Esophagus (tissue), 2 donors: ENCODE measurements around the gene CAMK1D. TPM values are rescaled to one million over a fixed set of nuclear protein-coding genes. Genes with fewer than 3 reads are reported as not detected.

ENCODE experiments used
- H3K27ac ChIP-seq, 2 donors: one replicate each; pipeline ENCODE4 v1.5.1; 2013; ENCODE audit warnings: low read depth in 2 of 2, mild to moderate bottlenecking in 2 of 2, inconsistent platforms in 1 of 2, low read length in 1 of 2, moderate library complexity in 1 of 2
- H3K27me3 ChIP-seq, 2 donors: one replicate each; pipeline ENCODE4 v1.6.1; 2013; ENCODE audit warnings: low read length in 2 of 2, control low read depth in 1 of 2, mild to moderate bottlenecking in 1 of 2; ENCODE audit not compliant: insufficient read depth in 2 of 2, control insufficient read depth in 1 of 2
- H3K36me3 ChIP-seq, 2 donors: one replicate each; pipeline ENCODE4 v1.6.1; 2013; ENCODE audit warnings: low read length in 1 of 2; ENCODE audit not compliant: control insufficient read depth in 2 of 2, insufficient read depth in 2 of 2
- H3K4me1 ChIP-seq, 2 donors: one replicate each; pipeline ENCODE4 v1.6.1; 2013; ENCODE audit warnings: low read length in 1 of 2; ENCODE audit not compliant: control insufficient read depth in 2 of 2, insufficient read depth in 2 of 2
- H3K4me3 ChIP-seq, 2 donors: one replicate each; pipeline ENCODE4 v1.5.1; 2013; ENCODE audit warnings: low read length in 2 of 2, mild to moderate bottlenecking in 2 of 2, low read depth in 1 of 2, moderate library complexity in 1 of 2
- H3K9me3 ChIP-seq, 2 donors: one replicate each; pipeline ENCODE4 v1.6.1; 2013; ENCODE audit warnings: mild to moderate bottlenecking in 2 of 2, low read depth in 1 of 2, low read length in 1 of 2, moderate library complexity in 1 of 2; ENCODE audit not compliant: control insufficient read depth in 2 of 2, insufficient read depth in 1 of 2
- WGBS, 2 donors: extraction: QIAGEN DNeasy Blood & Tissue Kit; methylation state at CpG; one replicate each; pipeline ENCODE4 v1.1.7; 2013; 5-methylcytosine and 5-hydroxymethylcytosine counted together
- polyA plus RNA-seq, 2 donors: library from polyadenylated mRNA; stranded (reverse); fragments of 200-250 nt; gene quantifications; one replicate each; pipeline ENCODE4 v1.2.3, GENCODE V29; 2013
- donor health status: healthy with polysubstance abuse.
- donor health status: Bipolar disorder and iron deficiency.

Gene CAMK1D
- polyA plus RNA-seq, 2 donors, result 5.4 to 5.6 TPM

DNA sequence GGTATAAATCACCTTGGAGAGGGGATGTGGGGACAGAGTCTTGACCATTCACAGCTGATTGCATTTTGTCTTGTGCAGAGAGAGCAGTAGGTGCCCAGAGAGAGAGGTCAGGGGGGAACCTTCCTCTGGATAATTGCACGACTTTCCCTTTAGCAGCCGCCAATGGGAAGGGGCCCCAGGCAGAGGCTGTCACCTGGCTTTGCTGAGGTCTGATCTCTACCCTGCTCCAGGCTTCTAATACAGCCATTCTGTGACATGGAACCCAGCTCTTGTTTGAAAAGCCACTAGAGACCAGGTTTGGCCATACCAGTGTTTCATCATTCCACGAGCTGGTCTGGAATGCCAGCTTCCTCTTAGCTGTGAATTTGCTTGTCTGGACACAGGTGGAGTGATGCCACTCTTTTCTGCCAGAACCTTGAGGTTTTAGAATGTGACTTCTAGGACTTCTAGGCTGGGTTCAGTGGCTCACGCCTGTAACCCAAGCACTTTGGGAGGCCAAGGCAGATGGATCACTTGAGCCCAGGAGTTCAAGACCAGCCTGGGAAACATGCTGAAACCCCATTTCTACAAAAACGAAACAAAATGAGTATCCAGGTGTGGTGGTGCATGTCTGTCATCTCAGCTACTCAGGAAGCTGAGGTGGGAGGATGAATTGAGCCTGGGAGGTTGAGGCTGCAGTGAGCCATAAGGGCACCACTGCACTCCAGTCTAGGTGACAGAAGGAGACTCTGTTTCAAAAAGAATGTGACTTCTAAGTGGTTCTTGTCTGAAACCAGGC is 159.9 kb downstream of the CAMK1D start:
- H3K4me3 ChIP-seq, result no peak overlapping the region

DNA sequence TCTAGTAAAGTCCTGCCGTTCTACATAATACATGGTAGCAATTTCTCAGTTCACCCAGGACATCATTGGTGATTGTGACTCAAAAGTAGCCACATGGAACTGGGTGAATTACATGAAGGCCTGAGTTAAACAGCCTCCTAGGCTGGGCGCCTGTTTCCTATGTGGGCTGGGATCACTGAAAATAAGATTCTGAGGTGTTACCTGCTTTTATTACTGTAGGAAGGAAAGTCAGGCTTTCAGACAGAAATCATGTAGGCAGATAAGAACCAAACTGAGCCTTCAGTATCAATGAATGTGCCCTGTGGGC is 160.4 kb downstream of the CAMK1D start:
- Histone ChIP-seq H3K27me3 (no peaks in the 10 kb centered on the region), H3K4me1 (no peaks in the 10 kb centered on the region), H3K4me3 (no peak overlapping the region), H3K27ac (no peak overlapping the region), H3K36me3 (no peaks in the 10 kb centered on the region), H3K9me3 (no peaks in the 10 kb centered on the region)
- 90 to 97% methylated on average over 2 of the region's 2 CpGs for WGBS, 2 donors

More for the DNA sequence above, 159.9 kb downstream of the CAMK1D start:
- H3K4me1 ChIP-seq, result no peaks in the 10 kb centered on the region
- H3K27ac ChIP-seq, result no peak overlapping the region
- no peaks in the 10 kb centered on the region for H3K36me3 ChIP-seq
- no peaks in the 10 kb centered on the region for H3K9me3 ChIP-seq
- H3K27me3 ChIP-seq, result no peaks in the 10 kb centered on the region
- 86 to 88% methylated on average over 5 of the region's 5 CpGs for WGBS, 2 donors

DNA sequence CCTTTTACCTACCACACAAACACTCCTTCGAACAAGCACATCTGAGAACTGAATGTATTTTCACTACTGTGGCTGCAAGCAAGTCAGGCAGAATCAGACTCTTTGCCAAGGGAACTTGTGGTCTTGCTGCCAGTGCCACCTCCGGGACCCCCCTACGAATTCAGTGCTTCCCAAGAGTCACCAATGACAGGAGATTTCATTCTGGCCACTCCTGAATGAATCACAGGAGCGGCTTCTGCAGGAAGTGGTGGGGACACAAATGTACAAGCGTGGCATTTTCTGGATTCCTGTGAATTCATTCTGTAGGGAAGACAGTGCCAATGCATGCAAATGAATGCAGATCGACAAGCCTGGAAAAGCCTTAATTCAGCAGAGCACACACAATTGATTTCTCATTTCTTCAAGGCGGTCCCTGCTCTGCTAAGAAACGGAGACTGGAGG is 161.2 kb downstream of the CAMK1D start:
- Histone ChIP-seq H3K4me1 (no peaks in the 10 kb centered on the region), H3K9me3 (no peaks in the 10 kb centered on the region), H3K36me3 (no peaks in the 10 kb centered on the region), H3K27ac (peak overlapping the region in 1 of 2 donors; percentile 57), H3K27me3 (no peaks in the 10 kb centered on the region), H3K4me3 (no peak overlapping the region)
- 45 to 63% methylated on average over 8 of the region's 8 CpGs for whole genome bisulfite sequencing, 2 donors

DNA sequence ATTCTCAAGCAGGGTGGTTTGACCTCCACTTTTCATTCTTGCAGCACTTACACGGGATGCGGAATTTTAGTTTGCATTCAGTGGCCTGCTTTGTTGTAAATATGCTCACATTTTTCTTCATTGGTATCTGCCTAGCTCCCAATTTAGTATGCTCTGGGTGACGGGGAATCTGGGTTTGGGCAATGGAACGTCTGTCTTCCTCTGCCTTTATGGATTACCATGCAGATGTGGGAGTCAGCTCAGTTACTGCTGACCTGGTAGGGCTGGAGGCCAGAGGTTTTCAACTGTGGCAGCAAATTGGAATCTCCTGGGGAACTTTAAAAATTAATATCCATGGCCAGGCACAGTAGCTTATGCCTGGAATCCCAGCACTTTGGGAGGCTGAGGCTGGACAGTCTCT is 161.6 kb downstream of the CAMK1D start:
- no peak overlapping the region for H3K27ac ChIP-seq
- no peaks in the 10 kb centered on the region for H3K36me3 ChIP-seq
- H3K27me3 ChIP-seq, result no peaks in the 10 kb centered on the region
- H3K4me1 ChIP-seq, result no peaks in the 10 kb centered on the region
- 51 to 72% methylated on average over 4 of the region's 4 CpGs for WGBS, 2 donors
- no peak overlapping the region for H3K4me3 ChIP-seq
- no peaks in the 10 kb centered on the region for H3K9me3 ChIP-seq

DNA sequence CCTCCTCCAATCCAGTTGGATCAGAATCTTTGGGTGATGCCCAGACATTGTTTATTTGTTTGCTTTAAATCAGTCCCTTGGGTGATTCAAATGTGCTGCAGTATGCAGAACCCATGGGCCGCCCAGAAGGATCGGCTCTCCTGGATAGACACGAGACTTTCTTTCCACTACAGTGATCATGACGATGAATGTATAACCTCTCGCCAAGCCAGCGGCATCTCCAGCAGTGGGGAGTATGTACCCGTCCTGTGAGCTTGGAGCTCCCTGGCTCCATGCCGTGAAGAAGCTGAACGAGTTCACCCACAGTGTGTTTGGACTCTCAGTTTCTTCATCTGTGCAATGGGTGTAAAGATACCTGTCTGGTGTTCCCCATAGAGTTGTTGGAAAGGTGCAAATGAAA is 162.3 kb downstream of the CAMK1D start:
- 93 to 95% methylated on average over 9 of the region's 9 CpGs for WGBS, 2 donors
- Histone ChIP-seq H3K4me1 (no peaks in the 10 kb centered on the region), H3K27ac (no peak overlapping the region), H3K36me3 (no peaks in the 10 kb centered on the region), H3K4me3 (no peak overlapping the region), H3K9me3 (no peaks in the 10 kb centered on the region), H3K27me3 (no peaks in the 10 kb centered on the region)

DNA sequence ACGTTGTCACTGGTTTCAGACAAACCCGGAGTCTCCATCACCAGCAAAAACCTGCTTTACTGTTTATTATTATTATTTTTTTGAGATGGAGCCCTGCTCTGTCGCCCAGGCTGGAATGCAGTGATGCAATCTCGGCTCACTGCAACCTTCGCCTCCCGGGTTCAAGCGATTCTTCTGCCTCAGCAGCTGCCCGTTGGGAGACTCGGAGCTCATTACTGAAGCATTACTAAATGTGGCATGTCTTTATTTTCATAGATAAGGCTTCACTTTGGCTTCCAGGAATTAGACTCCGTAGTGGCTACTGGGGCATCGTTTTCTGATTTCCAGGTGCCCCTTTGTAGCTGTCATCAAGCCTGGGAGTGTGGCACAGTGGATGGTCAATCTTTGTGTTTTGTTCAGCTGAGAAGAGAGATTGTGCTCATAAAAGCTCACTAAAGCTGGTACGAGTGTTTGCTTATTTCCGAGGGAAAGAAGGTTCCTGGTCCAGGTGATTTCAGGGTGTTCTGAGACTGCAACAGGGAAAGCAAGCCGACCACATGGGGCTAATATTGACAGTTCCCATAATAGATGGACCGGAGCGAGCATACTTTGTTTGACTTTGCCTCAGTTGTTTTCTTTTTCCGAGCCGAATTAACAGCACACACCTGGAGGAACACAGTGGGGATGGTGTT is 163.1 kb downstream of the CAMK1D start:
- H3K27ac ChIP-seq, result no peak overlapping the region
- 85 to 93% methylated on average over 18 of the region's 18 CpGs for WGBS, 2 donors
- H3K9me3 ChIP-seq, result no peaks in the 10 kb centered on the region
- H3K4me1 ChIP-seq, result no peaks in the 10 kb centered on the region
- H3K27me3 ChIP-seq, result no peaks in the 10 kb centered on the region
- H3K4me3 ChIP-seq, result no peak overlapping the region
- H3K36me3 ChIP-seq, result no peaks in the 10 kb centered on the region

DNA sequence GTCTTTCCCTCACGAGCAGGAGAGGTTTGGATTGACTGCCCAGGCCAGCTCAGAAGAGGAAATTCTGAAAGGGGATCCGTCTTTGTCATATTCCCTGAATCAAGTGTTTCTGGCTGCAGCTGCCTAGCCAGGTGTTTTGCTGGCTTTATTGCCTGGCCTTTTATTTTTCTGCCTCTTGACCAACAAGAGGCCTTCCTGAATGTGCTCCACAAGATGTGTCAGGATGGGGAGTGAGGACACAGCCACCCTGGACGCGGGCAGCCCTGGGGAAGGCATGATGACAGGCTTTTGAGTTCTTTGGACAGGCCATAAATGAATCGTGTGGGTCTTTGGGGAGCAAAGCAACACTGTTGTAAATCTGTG is 163.6 kb downstream of the CAMK1D start:
- Histone ChIP-seq H3K4me1 (no peaks in the 10 kb centered on the region), H3K27ac (no peak overlapping the region), H3K36me3 (no peaks in the 10 kb centered on the region), H3K9me3 (no peaks in the 10 kb centered on the region), H3K4me3 (no peak overlapping the region), H3K27me3 (no peaks in the 10 kb centered on the region)
- 84 to 92% methylated on average over 5 of the region's 5 CpGs for WGBS, 2 donors

DNA sequence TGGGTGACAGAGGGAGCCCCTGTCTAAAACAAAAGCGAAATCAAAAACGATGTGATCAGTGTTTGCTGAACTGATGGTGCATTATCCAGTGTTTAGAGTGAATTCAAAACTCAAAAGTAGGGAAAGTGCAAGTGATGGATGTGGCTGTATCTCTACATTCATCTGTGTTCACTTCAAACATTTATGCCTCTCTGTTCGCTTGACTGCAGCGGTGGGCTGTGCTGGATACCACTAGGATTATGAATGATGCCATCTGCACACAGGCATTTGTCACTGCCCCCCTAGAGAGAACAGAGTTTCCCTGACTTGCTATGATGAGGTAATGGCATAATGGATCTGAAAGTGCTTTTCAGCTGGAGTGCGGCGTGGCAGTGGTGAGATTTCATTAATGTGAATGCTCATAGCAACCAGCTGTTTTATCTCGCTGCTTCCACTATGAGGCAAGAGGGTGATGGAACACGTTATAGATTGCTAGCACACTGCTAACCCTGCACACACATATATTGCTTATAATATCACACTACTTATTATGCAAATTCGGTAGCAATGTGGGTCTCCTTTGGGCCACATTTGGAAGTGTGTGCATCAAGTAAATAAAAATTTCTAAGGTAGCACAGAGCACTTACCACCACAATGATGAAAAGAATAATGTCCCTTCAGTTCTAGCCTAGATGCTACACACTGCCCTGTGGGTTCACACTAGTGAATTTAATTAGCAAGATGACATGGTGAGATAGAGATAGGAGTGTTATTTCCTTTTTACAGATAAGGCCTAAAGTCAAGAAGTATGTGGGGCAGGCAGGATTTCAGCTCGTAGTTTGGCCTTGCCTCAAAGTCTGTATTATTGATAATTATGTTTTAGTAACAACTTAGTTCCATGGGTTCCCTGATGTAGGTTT is 164.7 kb downstream of the CAMK1D start:
- H3K4me1 ChIP-seq, result no peaks in the 10 kb centered on the region
- no peak overlapping the region for H3K4me3 ChIP-seq
- WGBS, 2 donors, result 80 to 84% methylated on average over 10 of the region's 10 CpGs
- no peaks in the 10 kb centered on the region for H3K36me3 ChIP-seq
- H3K27ac ChIP-seq, result no peak overlapping the region
- H3K9me3 ChIP-seq, result no peaks in the 10 kb centered on the region
- no peaks in the 10 kb centered on the region for H3K27me3 ChIP-seq

DNA sequence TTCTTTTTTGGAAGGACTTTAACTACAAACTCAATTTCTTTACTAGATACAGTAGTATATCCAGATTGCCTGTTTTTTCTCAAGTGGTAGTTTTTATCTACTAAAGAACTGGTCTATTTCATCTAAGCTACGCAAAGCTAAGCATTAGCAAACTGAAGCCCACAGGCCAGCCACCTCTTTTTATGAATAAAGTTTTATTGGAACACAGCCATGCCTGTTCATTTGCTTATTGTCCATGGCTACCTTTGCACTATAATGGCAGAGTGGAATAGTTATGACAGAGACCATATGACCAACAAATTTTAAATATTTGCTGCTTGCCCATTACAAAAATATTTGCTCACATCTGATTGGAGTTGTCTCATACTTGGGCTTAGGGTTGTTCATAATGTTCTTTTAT is 168.7 kb downstream of the CAMK1D start:
- H3K4me1 ChIP-seq, result no peaks in the 10 kb centered on the region
- H3K36me3 ChIP-seq, result no peaks in the 10 kb centered on the region
- no peaks in the 10 kb centered on the region for H3K9me3 ChIP-seq
- no peaks in the 10 kb centered on the region for H3K27me3 ChIP-seq
- 97 to 100% methylated on average over 1 of the region's 1 CpG for WGBS, 2 donors
- H3K27ac ChIP-seq, result no peak overlapping the region
- H3K4me3 ChIP-seq, result no peak overlapping the region
